ENCODE results near the gene SSR2.

Gene SSR2

GRCh38 chr1:155976062-155976912 lies 44.5 kb downstream of the SSR2 start:
- TF ChIP-seq, protein P1, sequence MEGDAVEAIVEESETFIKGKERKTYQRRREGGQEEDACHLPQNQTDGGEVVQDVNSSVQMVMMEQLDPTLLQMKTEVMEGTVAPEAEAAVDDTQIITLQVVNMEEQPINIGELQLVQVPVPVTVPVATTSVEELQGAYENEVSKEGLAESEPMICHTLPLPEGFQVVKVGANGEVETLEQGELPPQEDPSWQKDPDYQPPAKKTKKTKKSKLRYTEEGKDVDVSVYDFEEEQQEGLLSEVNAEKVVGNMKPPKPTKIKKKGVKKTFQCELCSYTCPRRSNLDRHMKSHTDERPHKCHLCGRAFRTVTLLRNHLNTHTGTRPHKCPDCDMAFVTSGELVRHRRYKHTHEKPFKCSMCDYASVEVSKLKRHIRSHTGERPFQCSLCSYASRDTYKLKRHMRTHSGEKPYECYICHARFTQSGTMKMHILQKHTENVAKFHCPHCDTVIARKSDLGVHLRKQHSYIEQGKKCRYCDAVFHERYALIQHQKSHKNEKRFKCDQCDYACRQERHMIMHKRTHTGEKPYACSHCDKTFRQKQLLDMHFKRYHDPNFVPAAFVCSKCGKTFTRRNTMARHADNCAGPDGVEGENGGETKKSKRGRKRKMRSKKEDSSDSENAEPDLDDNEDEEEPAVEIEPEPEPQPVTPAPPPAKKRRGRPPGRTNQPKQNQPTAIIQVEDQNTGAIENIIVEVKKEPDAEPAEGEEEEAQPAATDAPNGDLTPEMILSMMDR (IDR thresholded peaks at IDR 0.05; ENCODE audit: low read depth, low read length), result no peak
- DNase-seq (ENCODE audit: extremely low read depth, low read depth), result peak; percentile 59

DNA sequence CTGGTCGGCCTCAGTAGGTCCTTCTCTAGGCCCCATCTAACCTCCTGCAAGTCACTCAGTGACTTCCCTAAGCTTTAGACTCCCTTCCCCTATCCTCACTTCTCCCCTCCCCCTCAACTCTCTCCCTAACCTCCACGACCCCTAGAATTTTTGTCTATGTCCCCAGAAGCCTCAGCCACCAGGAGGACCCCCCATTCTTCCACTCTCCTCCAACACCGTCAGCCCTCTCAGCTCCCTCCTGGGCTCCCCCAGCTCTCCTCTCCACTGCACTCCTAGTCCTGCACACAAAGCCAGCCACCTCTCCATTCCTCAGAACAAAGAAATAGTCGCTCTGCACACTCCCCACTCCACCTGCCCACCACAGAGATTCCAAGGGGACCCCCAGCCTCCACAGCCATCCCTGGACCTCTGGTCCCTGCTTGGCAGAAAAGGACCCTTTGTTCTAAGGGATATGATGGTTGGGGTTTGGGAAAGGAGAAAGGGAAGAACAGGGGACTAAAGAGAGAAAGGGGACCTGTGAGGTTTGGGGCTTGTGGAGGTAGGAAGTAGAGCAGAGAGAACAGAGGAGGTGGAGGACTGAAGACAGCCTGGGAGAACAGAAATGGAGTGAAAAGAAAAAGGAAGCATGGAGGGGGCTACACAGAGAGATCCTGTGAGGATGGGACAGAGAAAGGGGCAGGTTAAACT lies 45.2 kb downstream of the SSR2 start:
- TF ChIP-seq, protein P1 (IDR thresholded peaks at IDR 0.05; ENCODE audit: low read depth, low read length), result no peak
- DNase-seq (ENCODE audit: extremely low read depth, low read depth), result no peak

DNA sequence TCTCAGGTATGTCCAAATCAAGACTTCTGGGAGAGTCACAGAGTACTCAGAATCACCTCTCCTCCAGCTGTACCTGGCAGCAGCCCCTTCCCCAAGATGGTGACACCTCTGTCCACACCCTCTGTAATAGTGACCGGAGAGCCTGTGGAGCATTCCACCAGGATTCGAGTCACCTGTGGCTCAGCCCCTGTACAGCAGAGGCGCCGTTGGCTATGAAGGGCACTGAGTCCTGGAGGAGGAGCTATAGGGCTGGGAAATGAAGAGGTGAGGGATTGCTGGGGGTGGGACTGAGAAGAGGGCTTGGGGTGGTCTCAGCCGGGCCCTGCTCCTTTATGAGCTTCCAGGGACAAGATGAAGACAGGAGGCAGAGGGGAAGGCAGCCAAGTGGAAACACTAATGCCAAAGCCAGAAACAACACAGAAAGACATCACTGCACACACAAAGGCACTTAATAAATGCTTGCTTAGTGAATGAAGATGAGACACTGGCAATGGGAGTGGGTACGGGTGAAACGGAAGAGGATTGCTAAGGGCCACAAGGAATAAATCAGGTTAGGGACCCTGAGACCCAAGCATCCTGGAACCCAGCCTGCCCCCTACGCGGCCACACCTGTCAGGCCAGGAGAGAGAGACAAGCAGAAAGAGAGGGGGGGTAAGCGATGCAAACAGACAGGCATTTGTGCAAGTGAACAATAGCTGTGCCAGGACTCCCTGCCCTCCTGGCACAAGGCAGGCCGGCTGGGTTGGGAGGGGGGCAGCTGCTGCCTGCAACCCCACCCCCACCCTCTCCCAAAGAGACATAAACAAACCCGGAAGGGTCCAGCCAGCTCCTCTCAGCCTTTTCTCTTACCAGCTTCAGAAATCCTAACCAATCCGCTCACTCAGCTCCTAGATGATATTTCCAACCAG lies 46.3 kb downstream of the SSR2 start:
- TF ChIP-seq, protein P1 (IDR thresholded peaks at IDR 0.05; ENCODE audit: low read depth, low read length), result no peak
- DNase-seq (ENCODE audit: extremely low read depth, low read depth), result no peak

DNA sequence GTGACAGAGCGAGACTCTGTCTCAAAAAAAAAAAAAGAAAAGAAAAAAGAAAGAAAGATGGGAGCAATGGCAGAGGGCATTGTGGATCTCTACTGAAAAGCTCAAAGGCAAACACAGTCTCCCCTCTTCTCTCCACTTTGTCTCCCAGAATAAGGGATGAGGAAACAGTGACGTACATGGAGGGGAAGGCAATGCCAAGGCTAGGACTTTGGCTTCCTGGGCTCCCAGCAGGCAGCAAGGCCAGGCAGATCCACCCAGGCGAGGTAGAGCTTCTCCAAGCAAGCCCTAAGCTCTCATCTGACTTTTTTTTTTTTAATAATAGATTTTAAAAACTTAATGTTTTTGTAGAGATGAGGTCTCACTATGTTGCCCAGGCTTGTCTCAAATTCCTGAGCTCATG lies 47.0 kb downstream of the SSR2 start:
- no peak for DNase-seq (ENCODE audit: extremely low read depth, low read depth)
- TF ChIP-seq, protein P1 (IDR thresholded peaks at IDR 0.05; ENCODE audit: low read depth, low read length), result no peak

DNA sequence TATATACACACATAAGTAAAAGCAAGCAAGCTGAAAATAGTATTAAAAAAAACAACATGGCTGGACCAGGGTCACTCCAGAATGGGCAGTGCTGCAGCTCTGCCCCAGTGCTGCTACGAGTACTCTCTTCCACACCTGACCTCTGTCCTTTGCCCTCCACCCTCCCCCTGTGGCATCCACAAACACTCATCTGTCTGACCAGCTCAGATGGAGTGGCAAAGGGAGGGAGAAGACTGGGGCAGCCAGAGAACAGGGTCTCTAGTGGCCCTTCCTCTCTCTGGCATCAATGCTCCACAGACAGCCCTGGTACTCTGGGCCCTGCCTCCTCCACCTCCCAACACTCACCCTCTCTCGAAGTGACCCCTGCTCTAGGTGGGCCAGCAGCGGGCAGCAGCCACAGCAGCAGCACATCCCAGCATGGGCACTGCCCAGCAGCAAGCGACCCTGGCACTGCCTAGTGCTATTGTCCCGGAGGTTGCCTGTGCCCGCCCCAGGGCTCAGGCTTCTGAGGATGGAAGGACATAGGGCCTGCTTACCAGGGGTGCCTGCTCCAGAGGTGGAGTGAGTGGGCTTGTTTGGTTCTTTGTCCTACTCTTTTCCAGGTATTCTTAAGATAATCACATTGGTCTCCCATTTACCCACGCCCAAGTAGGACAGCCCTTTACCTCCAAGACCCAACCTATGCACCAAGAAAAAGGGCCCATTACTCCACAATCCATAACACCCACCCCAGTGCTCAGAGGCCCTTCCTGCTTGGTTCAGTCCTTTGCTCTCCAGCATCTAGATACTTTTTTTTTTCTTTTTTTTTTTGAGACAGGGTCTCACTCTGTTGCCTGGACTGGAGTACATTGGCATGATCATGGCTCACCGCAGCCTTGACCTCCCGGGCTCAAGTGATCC lies 48.6 kb downstream of the SSR2 start:
- DNase-seq (ENCODE audit: extremely low read depth, low read depth), result no peak
- TF ChIP-seq, protein P1 (IDR thresholded peaks at IDR 0.05; ENCODE audit: low read depth, low read length), result no peak

DNA sequence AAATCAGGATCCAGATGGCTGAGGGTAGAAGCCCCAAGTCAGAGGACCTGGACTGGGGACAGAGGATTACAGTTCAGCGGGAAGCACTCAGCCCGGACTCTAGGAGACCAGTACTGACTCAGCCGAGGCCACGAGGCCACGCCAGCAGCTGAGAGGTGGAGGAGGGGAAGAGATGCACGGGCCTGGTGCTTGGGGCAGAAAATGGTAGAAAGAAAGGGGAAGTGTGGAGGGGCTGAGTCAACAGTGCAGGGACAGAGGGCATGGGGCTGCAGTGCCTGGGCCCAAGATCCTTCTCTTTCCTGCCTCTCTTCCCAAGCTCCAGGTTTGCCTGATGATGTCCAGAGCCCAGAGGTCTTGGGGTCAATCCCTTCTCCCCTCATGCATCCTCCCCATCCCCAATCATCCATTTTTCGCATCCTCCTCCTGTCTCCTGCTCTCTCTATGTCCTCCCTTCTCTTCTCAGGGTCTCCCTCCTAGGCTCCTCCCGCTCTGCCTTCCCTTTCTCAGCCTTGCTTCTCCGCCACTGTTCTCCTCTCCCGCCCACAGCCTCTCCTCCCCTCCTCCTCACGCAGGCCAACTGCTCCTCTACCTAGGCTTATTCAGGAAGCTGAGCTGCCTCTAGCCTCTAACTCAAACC lies 50.1 kb downstream of the SSR2 start:
- TF ChIP-seq, protein P1 (IDR thresholded peaks at IDR 0.05; ENCODE audit: low read depth, low read length), result no peak

More for the DNA sequence above, 50.1 kb downstream of the SSR2 start:
- no peak for DNase-seq (ENCODE audit: extremely low read depth, low read depth)

Measured in AG09319 (cell line).